ENCODE measurements around the gene LLGL1. TPM values are rescaled to one million over a fixed set of nuclear protein-coding genes. Genes with fewer than 3 reads are reported as not detected.

The LLGL1 gene
- total RNA-seq (10 to 100 TPM; 11.2 to 13.9 (median 12.6) TPM), polyA plus RNA-seq (8.6 TPM)
- long read RNA-seq, donor 1, partial matches to known transcripts = 6 of 7 reads
- long read RNA-seq, donor 1, other reads (novel, unspliced or antisense) = 1 of 7 reads
- long read RNA-seq, donor 2, partial matches to known transcripts = 0 of 1 reads
- long read RNA-seq, donor 2, other reads (novel, unspliced or antisense) = 1 of 1 reads
- long read RNA-seq, donor 3 = 0 reads
- long read RNA-seq, donor 4, partial matches to known transcripts = 0 of 1 reads
- long read RNA-seq, donor 4, other reads (novel, unspliced or antisense) = 1 of 1 reads

GRCh38 chr17:18225121-18225641 is at the start of gene LLGL1:
TSS of gene LLGL1 (plus strand) at chr17:18225635. CDS start at chr17:18225683, 48 bp downstream.
- ATAC-seq (peak; percentile 96 to 97), DNase-seq (peak; percentile 98 to 100 (median 99))
- peak within 1 kb of the TSS; percentile 98 for H3K4me3 ChIP-seq (ENCODE audit: low read length)
- no peaks in the 10 kb centered on the region for H3K27me3 ChIP-seq (ENCODE audit: control insufficient read depth, insufficient read depth)
- under 1% methylated on average over 60 of the region's 60 CpGs for WGBS
- H3K4me1 ChIP-seq (ENCODE audit: control insufficient read depth, insufficient read depth, low read length) = no peaks in the 10 kb centered on the region
- H3K27ac ChIP-seq (ENCODE audit: low read length) = peak within 1 kb of the TSS; percentile 62
- no peaks in the 10 kb centered on the region for H3K9me3 ChIP-seq (ENCODE audit: control insufficient read depth, low read length)
- intact Hi-C loops (cut with DNase I) = no loop called here

- Histone ChIP-seq H3K4me1 (ENCODE audit: control insufficient read depth, insufficient read depth, low read length) (no peaks in the 10 kb centered on the region), H3K9me3 (ENCODE audit: control insufficient read depth, low read length) (no peaks in the 10 kb centered on the region), H3K4me3 (ENCODE audit: low read length) (no peak overlapping the region), H3K27me3 (ENCODE audit: control insufficient read depth, insufficient read depth) (no peaks in the 10 kb centered on the region), H3K27ac (ENCODE audit: low read length) (no peak overlapping the region)
- 82% methylated on average over 7 of the region's 7 CpGs for WGBS
- ATAC-seq (no peak), DNase-seq (no peak)
- intact Hi-C loops (cut with DNase I) = no loop called here
Observed at GRCh38 chr17:18176176-18176575, 49.3 kb upstream of the LLGL1 start.

GRCh38 chr17:18177133-18177532 is 48.3 kb upstream of the LLGL1 start:
- ATAC-seq (no peak), DNase-seq (no peak)

DNA sequence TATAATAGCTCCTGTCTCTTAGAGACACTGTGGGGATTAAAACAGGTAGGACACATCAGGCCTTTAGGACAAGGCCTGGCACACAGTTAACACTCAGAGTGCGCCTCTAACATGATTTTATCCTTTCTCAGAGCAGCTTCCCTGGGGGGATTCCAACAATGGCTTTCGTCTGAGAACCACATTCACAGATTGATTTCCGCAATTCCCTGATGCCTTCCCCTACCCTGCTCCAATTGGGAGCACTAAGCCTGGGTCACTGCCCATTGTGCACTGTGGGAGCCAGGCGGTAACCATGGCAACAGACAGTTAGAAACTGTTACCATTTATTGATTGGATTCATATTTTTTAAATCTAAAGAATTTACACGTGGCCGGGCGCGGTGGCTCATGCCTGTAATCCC is 47.7 kb upstream of the LLGL1 start:
- no peak for ATAC-seq
- no peak for DNase-seq
- intact Hi-C loops (cut with DNase I) = no loop called here
- Histone ChIP-seq H3K27me3 (ENCODE audit: control insufficient read depth, insufficient read depth) (no peaks in the 10 kb centered on the region), H3K27ac (ENCODE audit: low read length) (no peak overlapping the region), H3K9me3 (ENCODE audit: control insufficient read depth, low read length) (no peaks in the 10 kb centered on the region), H3K4me1 (ENCODE audit: control insufficient read depth, insufficient read depth, low read length) (no peaks in the 10 kb centered on the region), H3K4me3 (ENCODE audit: low read length) (no peak overlapping the region)
- 94% methylated on average over 8 of the region's 8 CpGs for WGBS

More at GRCh38 chr17:18177133-18177532, 48.3 kb upstream of the LLGL1 start:
- Histone ChIP-seq H3K9me3 (ENCODE audit: control insufficient read depth, low read length) (no peaks in the 10 kb centered on the region), H3K4me3 (ENCODE audit: low read length) (no peak overlapping the region), H3K4me1 (ENCODE audit: control insufficient read depth, insufficient read depth, low read length) (no peaks in the 10 kb centered on the region), H3K27ac (ENCODE audit: low read length) (no peak overlapping the region), H3K27me3 (ENCODE audit: control insufficient read depth, insufficient read depth) (no peaks in the 10 kb centered on the region)
- intact Hi-C loops (cut with DNase I) = no loop called here

DNA sequence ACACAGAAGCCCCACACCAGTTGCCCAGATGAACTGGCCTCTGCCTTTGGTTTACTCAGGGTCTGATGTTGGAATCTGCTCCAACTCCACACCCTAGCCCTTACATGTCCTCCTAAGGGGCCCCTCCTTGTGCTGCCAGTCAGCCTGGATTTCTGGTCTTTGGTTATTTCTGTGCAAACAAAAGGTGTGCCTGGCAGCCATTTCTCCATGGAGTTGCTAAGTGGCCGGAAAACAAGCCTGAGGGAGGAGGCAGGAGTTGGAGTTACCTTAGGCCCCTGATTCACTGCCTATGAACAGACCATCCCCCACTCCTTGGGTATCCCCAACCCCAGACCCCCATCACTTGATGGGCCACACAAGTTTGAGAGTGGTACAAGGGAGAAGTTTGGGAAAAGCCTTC is 46.2 kb upstream of the LLGL1 start:
- no peak overlapping the region for H3K27ac ChIP-seq (ENCODE audit: low read length)
- no peak for DNase-seq
- ATAC-seq = no peak
- no peaks in the 10 kb centered on the region for H3K9me3 ChIP-seq (ENCODE audit: control insufficient read depth, low read length)
- no peaks in the 10 kb centered on the region for H3K27me3 ChIP-seq (ENCODE audit: control insufficient read depth, insufficient read depth)
- intact Hi-C loops (cut with DNase I) = no loop called here
- H3K4me1 ChIP-seq (ENCODE audit: control insufficient read depth, insufficient read depth, low read length) = no peaks in the 10 kb centered on the region
- H3K4me3 ChIP-seq (ENCODE audit: low read length) = no peak overlapping the region
- WGBS = 100% methylated on average over 1 of the region's 1 CpG

DNA sequence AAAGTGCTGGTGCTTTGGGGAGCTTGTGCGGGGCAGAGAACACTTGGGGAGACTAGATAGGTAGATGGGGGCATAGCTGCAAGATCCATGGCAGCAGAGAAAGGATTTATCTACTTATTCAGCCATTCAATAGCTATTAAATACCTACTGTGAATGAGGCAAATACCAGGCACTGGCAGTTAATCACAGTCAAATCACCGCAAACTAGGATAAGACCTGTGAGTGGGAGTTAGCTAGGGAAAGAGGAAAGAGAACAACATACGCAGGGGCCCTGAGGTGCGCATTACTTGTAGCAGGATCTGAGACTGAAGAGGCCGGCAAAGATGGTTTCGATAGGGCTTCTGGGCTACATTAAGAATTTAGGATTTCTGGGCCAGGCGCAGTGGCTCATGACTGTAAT is 45.6 kb upstream of the LLGL1 start:
- intact Hi-C loops (cut with DNase I) = no loop called here
- WGBS = 92% methylated on average over 7 of the region's 7 CpGs
- Histone ChIP-seq H3K4me1 (ENCODE audit: control insufficient read depth, insufficient read depth, low read length) (no peaks in the 10 kb centered on the region), H3K4me3 (ENCODE audit: low read length) (no peak overlapping the region), H3K27ac (ENCODE audit: low read length) (no peak overlapping the region), H3K9me3 (ENCODE audit: control insufficient read depth, low read length) (no peaks in the 10 kb centered on the region), H3K27me3 (ENCODE audit: control insufficient read depth, insufficient read depth) (no peaks in the 10 kb centered on the region)
- ATAC-seq (no peak), DNase-seq (no peak)

DNA sequence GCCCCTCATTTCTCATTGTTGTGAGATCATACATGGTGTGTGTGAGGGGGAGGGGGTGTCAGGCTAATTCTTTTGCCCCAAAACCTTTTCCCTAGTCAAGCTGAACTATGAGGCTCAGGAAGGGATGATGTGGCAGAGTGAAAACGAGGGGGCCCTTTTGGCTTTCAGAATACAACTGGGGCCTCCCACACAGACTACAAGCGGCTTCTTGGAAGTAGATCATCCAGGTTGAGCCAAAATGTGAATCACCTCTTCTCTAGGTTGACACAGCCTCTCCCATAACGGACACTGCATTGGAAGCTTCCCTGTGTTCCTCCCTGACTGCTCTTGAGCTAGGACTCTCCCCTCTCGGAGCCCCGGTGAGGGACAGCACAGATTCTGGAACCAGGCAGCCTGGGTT is 44.1 kb upstream of the LLGL1 start:
- Histone ChIP-seq H3K9me3 (ENCODE audit: control insufficient read depth, low read length) (no peaks in the 10 kb centered on the region), H3K4me1 (ENCODE audit: control insufficient read depth, insufficient read depth, low read length) (peaks cover 3% of the 10 kb centered on the region), H3K4me3 (ENCODE audit: low read length) (no peak overlapping the region), H3K27me3 (ENCODE audit: control insufficient read depth, insufficient read depth) (no peaks in the 10 kb centered on the region), H3K27ac (ENCODE audit: low read length) (peak overlapping the region; percentile 30)
- DNase-seq = no peak
- no peak for ATAC-seq
- intact Hi-C loops (cut with DNase I) = no loop called here
- WGBS = 66% methylated on average over 5 of the region's 5 CpGs

DNA sequence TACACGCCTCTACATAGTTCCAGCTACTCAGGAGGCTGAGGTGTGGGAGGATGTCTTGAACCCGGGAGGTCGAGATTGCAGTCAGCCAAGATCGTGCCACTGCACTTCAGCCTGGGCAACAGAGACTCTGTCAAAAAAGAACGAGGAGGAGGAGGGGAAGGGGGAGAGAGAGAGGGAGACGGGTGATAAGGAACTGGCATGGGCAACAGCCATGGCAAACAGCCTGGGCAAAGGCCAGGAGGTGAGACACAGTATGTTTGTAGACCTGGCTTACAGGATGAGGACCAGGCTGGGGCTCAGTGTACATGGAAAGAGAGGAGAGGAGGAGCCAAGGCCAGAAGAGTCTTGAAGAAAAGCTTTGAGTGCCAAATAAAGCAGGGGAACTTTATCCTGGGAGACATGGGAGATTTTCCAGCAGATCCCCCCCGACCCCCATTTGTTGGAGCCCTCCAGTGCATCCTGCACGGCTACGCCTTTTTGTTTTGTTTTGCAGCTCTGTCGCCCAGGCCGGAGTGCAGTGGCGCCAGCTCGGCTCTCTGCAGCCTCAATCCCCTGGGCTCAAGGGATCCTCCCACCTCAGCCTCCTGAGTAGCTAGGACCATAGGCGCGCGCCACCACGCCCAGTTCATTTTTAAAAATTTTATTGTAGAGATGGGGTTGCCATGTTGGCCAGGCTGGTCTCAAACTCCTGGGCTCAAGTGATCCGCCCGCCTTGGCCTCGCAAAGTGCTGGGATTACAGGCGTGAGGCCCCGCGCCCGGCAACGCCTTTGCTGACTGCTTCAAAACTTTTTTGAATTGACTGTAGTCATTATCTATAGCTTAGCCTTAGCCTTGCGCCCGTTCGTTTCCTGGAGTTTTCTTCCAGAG is 43.1 kb upstream of the LLGL1 start:
- peak overlapping the region; percentile 51 for H3K4me3 ChIP-seq (ENCODE audit: low read length)
- no peaks in the 10 kb centered on the region for H3K27me3 ChIP-seq (ENCODE audit: control insufficient read depth, insufficient read depth)
- H3K27ac ChIP-seq (ENCODE audit: low read length) = peak overlapping the region; percentile 96
- peaks cover 10% of the 10 kb centered on the region for H3K4me1 ChIP-seq (ENCODE audit: control insufficient read depth, insufficient read depth, low read length)
- peak; percentile 29 to 80 (median 73) for DNase-seq
- WGBS = 13% methylated on average over 28 of the region's 28 CpGs
- intact Hi-C loops (cut with DNase I) = no loop called here
- ATAC-seq = peak; percentile 1
- no peaks in the 10 kb centered on the region for H3K9me3 ChIP-seq (ENCODE audit: control insufficient read depth, low read length)

DNA sequence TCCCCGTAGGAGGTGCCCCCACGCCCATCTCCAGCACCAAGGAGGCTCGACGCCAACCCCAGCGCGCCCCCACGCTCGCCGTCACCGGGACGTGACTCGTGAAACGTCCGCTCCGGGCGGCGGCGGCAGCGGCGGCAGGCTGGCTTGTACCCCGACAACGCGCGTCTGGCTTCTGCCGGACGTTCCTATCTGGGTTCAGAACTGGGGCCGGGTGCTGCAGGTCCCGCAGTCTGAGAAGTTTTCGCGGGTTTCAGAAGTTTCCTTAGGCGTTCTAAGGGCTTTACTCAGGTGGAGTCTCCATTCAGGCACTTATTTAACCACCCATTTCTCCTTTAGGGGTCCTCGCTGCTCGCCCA is 42.5 kb upstream of the LLGL1 start:
- intact Hi-C loops (cut with DNase I) = no loop called here
- peaks cover 14% of the 10 kb centered on the region for H3K4me1 ChIP-seq (ENCODE audit: control insufficient read depth, insufficient read depth, low read length)

DNA sequence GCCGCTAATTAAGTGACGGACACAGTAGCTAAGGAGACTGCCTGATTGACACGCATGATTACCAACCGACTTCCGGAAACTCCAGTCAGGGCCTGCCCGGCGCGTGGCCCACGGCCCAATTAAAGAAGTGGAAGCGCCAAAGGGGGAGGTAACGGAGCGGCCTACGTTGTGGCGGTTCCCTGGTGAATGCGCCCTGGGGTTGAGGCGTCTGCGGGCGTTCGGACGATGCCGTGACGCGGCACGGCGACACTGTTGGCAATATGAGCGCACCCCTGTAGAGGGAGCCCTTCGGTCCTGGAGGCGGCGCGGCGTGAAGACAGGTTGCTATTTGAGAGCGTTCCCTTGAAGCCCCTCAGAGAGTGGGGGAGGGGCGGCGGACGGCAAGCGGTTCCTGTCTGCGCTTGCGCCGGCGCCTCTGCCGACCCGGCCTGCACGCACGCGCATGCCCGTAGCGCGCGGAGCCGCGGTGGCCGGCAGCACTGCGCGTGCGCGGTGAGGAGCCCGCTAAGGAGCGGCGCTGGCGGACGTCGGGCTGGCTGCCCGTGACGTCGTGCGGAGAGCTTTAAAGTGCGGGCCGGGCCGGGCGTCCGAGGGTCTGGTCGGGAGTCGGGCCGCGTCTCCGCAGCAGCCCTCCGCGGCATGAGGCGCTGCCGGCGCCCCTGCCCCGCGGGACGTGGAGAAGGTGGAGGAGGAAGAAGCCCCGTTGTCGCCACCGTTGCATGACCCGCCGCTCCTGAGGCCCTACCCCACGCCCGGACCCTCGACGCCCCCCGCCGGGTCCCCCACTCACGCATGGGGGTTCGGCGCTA is 41.9 kb upstream of the LLGL1 start, which contains the start of gene ALKBH5:
Gene ALKBH5 (plus strand): TSS at position 495 of the 809 bp plus-strand sequence. CDS start 416 bp downstream, outside the sequence.
- peak within 1 kb of the TSS; percentile 96 for H3K27ac ChIP-seq (ENCODE audit: low read length)
- intact Hi-C loops (cut with DNase I) = no loop called here
- DNase-seq (peak; percentile 97 to 98 (median 98)), ATAC-seq (peak; percentile 92 to 95)
- H3K4me3 ChIP-seq (ENCODE audit: low read length) = peak within 1 kb of the TSS; percentile 76
- H3K4me1 ChIP-seq (ENCODE audit: control insufficient read depth, insufficient read depth, low read length) = peaks cover 18% of the 10 kb centered on the region
- no peaks in the 10 kb centered on the region for H3K27me3 ChIP-seq (ENCODE audit: control insufficient read depth, insufficient read depth)
- H3K9me3 ChIP-seq (ENCODE audit: control insufficient read depth, low read length) = no peaks in the 10 kb centered on the region
- under 1% methylated on average over 98 of the region's 98 CpGs for WGBS

More for the DNA sequence above, 42.5 kb upstream of the LLGL1 start:
- H3K27ac ChIP-seq (ENCODE audit: low read length) = peak overlapping the region; percentile 96
- no peaks in the 10 kb centered on the region for H3K9me3 ChIP-seq (ENCODE audit: control insufficient read depth, low read length)
- DNase-seq = peak; percentile 93 to 97 (median 97)
- ATAC-seq = peak; percentile 77 to 79
- H3K27me3 ChIP-seq (ENCODE audit: control insufficient read depth, insufficient read depth) = no peaks in the 10 kb centered on the region
- WGBS = under 1% methylated on average over 33 of the region's 33 CpGs
- peak overlapping the region; percentile 51 for H3K4me3 ChIP-seq (ENCODE audit: low read length)

All from right cardiac atrium (tissue), 5 donors.